SK-N-SH treated with all-trans-retinoic acid at 6 μM for 48 hours (cell line): Measurements from ENCODE around the gene RAB42.

Experiments
- ATAC-seq: fragments of 200-7000 bp; cut with Tn5 transposase; 3 replicates; pipeline ENCODE4 v1.9.1; 2020; ENCODE audit warnings: mild to moderate bottlenecking, moderate library complexity
- ARNTL ChIP-seq: fragments of 450-650 bp; formaldehyde crosslinking; IDR thresholded peaks from 2 replicates; pipeline ENCODE4 v1.5.0; 2020; ENCODE audit warnings: low read depth, mild to moderate bottlenecking, moderate library complexity, borderline replicate concordance
- BACH2 ChIP-seq: fragments of 250-450 bp; sonication (Bioruptor Pico); IDR thresholded peaks from 2 replicates; pipeline ENCODE4 v1.9.0; 2021; ENCODE audit warnings: mild to moderate bottlenecking, borderline replicate concordance
- CSDC2 ChIP-seq: fragments of 250-450 bp; sonication (Bioruptor Pico); IDR thresholded peaks from 2 replicates; pipeline ENCODE4 v1.5.0; 2020; ENCODE audit warnings: mild to moderate bottlenecking, moderate library complexity
- PPARA ChIP-seq: fragments of 250-450 bp; sonication (Bioruptor Pico); IDR thresholded peaks from 2 replicates; pipeline ENCODE4 v1.5.0; 2020; ENCODE audit warnings: mild to moderate bottlenecking, borderline replicate concordance
- SNAI2 ChIP-seq: fragments of 250-450 bp; sonication (Bioruptor Pico); IDR thresholded peaks from 2 replicates; pipeline ENCODE4 v1.5.0; 2020; ENCODE audit warnings: mild to moderate bottlenecking, moderate library complexity
- TCF4 ChIP-seq: fragments of 250-450 bp; sonication (Bioruptor Pico); IDR thresholded peaks from 2 replicates; pipeline ENCODE4 v1.8.0; 2021; ENCODE audit warnings: mild to moderate bottlenecking, moderate library complexity, borderline replicate concordance
- TOX ChIP-seq: fragments of 250-450 bp; sonication (Bioruptor Pico); IDR thresholded peaks from 2 replicates; pipeline ENCODE4 v1.8.0; 2021; ENCODE audit warnings: mild to moderate bottlenecking, moderate library complexity, borderline replicate concordance
- ZFP30 ChIP-seq: fragments of 450-650 bp; formaldehyde crosslinking; IDR thresholded peaks from 2 replicates; pipeline ENCODE4 v1.5.0; 2022; ENCODE audit warnings: mild to moderate bottlenecking, moderate library complexity
- ZNF565 ChIP-seq: fragments of 450-650 bp; formaldehyde crosslinking; conservative IDR thresholded peaks from 2 replicates; pipeline ENCODE4 v1.5.0; 2020; ENCODE audit warnings: low read depth, mild to moderate bottlenecking, moderate library complexity
- ZNF8 ChIP-seq: fragments of 450-650 bp; formaldehyde crosslinking; IDR thresholded peaks from 2 replicates; pipeline ENCODE4 v1.5.0; 2020; ENCODE audit warnings: mild to moderate bottlenecking, moderate library complexity
- TF ChIP-seq, protein P1 (sequence below): fragments of 250-450 bp; sonication (Bioruptor Pico); IDR thresholded peaks from 2 replicates; pipeline ENCODE4 v1.5.0; 2020; ENCODE audit warnings: mild to moderate bottlenecking, moderate library complexity
- TF ChIP-seq, protein P2 (sequence below): fragments of 250-450 bp; sonication (Bioruptor Pico); IDR thresholded peaks from 2 replicates; pipeline ENCODE4 v1.8.0; 2020; ENCODE audit warnings: mild to moderate bottlenecking, moderate library complexity, borderline replicate concordance
- TF ChIP-seq, protein P3 (sequence below): fragments of 250-450 bp; sonication (Bioruptor Pico); IDR thresholded peaks from 2 replicates; pipeline ENCODE4 v1.5.1; 2021; ENCODE audit warnings: mild to moderate bottlenecking, moderate library complexity
- TF ChIP-seq, protein P4 (sequence below): fragments of 250-450 bp; sonication (Bioruptor Pico); IDR thresholded peaks from 2 replicates; pipeline ENCODE4 v1.5.1; 2020; ENCODE audit warnings: low read depth, mild to moderate bottlenecking, moderate library complexity

The RAB42 gene

DNA sequence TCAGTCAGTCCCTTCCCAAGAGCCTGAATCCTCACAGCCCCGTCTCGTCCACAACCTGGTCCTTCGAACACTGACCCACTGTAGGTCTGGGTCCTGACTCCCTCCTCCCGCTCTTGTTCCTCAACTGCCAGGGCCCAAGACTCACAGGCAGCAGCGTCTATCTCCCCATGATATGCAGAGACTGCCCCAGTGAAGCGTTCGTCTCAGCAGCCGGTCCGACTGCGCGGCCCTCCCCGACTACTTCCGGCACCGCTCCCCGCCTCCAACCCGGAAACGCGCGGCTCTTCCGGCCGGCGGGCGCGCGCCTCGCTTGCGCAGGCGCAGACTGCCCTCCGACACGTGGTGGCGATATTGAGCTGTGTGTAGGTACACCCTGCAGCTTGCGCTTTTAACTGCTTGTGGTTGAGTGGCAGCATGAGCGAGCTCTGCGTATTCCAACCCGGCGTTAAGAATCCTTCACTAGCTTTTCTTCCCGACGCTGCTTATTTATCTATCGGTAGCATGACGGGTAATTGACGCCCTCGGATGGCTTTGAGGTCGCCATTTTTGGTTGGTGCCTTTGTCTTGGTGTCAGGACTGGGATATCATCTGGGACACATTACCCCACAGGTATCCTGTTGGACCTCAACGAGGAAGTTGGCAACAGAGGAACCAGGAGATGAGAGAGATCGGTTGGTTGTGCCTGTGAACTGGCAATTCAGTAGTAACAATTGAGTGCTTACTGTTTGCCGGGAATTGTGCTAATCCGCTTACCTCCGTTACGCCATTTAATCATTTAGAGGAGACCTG, 51.0 kb downstream of the RAB42 start, which contains the start of gene TAF12:
Gene TAF12 (minus strand): TSS at position 221 of the 789 bp plus-strand sequence. CDS start 20,986 bp downstream, outside the sequence.
- peak; percentile 94 for ATAC-seq
- no peak for TF ChIP-seq ZNF8 (CRISPR knock-in tag)
- TF ChIP-seq, protein P1, sequence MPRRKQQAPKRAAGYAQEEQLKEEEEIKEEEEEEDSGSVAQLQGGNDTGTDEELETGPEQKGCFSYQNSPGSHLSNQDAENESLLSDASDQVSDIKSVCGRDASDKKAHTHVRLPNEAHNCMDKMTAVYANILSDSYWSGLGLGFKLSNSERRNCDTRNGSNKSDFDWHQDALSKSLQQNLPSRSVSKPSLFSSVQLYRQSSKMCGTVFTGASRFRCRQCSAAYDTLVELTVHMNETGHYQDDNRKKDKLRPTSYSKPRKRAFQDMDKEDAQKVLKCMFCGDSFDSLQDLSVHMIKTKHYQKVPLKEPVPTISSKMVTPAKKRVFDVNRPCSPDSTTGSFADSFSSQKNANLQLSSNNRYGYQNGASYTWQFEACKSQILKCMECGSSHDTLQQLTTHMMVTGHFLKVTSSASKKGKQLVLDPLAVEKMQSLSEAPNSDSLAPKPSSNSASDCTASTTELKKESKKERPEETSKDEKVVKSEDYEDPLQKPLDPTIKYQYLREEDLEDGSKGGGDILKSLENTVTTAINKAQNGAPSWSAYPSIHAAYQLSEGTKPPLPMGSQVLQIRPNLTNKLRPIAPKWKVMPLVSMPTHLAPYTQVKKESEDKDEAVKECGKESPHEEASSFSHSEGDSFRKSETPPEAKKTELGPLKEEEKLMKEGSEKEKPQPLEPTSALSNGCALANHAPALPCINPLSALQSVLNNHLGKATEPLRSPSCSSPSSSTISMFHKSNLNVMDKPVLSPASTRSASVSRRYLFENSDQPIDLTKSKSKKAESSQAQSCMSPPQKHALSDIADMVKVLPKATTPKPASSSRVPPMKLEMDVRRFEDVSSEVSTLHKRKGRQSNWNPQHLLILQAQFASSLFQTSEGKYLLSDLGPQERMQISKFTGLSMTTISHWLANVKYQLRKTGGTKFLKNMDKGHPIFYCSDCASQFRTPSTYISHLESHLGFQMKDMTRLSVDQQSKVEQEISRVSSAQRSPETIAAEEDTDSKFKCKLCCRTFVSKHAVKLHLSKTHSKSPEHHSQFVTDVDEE (CRISPR knock-in tag): 0 out of 2 replicates have a peak, but pooled peaks have one; percentile 20

DNA sequence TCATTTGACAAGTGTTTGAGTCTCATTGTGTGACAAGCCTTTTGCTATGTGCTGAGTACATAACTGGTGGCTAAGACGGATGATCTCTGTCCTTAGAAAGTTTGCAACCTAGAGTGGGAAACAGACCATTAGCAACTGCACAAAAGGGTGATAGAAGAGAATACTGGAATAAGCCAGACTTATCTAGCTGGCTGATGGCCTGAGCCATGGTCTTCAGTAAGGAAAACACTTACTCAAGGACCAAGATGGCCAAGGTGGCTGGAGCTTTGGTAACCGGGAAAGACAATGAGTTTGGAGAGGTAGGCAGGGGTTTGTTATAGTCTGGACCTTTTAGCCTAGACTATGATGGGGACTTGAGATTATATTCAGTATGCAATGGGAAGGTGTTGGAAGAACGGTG, 52.4 kb downstream of the RAB42 start:
- no peak for ATAC-seq
- TF ChIP-seq SNAI2 (CRISPR knock-in tag): no peak
- no peak for TF ChIP-seq ZNF565 (CRISPR knock-in tag)
- no peak for TF ChIP-seq PPARA (CRISPR knock-in tag)
- TF ChIP-seq, protein P2, sequence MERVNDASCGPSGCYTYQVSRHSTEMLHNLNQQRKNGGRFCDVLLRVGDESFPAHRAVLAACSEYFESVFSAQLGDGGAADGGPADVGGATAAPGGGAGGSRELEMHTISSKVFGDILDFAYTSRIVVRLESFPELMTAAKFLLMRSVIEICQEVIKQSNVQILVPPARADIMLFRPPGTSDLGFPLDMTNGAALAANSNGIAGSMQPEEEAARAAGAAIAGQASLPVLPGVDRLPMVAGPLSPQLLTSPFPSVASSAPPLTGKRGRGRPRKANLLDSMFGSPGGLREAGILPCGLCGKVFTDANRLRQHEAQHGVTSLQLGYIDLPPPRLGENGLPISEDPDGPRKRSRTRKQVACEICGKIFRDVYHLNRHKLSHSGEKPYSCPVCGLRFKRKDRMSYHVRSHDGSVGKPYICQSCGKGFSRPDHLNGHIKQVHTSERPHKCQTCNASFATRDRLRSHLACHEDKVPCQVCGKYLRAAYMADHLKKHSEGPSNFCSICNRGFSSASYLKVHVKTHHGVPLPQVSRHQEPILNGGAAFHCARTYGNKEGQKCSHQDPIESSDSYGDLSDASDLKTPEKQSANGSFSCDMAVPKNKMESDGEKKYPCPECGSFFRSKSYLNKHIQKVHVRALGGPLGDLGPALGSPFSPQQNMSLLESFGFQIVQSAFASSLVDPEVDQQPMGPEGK (CRISPR knock-in tag): no peak
- TF ChIP-seq TCF4: no peak
- TF ChIP-seq TOX (CRISPR knock-in tag): no peak
- TF ChIP-seq, protein P3, sequence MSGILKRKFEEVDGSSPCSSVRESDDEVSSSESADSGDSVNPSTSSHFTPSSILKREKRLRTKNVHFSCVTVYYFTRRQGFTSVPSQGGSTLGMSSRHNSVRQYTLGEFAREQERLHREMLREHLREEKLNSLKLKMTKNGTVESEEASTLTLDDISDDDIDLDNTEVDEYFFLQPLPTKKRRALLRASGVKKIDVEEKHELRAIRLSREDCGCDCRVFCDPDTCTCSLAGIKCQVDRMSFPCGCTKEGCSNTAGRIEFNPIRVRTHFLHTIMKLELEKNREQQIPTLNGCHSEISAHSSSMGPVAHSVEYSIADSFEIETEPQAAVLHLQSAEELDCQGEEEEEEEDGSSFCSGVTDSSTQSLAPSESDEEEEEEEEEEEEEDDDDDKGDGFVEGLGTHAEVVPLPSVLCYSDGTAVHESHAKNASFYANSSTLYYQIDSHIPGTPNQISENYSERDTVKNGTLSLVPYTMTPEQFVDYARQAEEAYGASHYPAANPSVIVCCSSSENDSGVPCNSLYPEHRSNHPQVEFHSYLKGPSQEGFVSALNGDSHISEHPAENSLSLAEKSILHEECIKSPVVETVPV (CRISPR knock-in tag): no peak
- TF ChIP-seq, protein P4, sequence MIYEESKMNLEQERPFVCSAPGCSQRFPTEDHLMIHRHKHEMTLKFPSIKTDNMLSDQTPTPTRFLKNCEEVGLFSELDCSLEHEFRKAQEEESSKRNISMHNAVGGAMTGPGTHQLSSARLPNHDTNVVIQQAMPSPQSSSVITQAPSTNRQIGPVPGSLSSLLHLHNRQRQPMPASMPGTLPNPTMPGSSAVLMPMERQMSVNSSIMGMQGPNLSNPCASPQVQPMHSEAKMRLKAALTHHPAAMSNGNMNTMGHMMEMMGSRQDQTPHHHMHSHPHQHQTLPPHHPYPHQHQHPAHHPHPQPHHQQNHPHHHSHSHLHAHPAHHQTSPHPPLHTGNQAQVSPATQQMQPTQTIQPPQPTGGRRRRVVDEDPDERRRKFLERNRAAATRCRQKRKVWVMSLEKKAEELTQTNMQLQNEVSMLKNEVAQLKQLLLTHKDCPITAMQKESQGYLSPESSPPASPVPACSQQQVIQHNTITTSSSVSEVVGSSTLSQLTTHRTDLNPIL (CRISPR knock-in tag): no peak
- TF ChIP-seq, protein P1 (CRISPR knock-in tag): no peak
- no peak for TF ChIP-seq ARNTL (CRISPR knock-in tag)
- TF ChIP-seq CSDC2: no peak
- TF ChIP-seq ZFP30 (CRISPR knock-in tag): no peak
- TF ChIP-seq BACH2 (CRISPR knock-in tag): no peak
- TF ChIP-seq, all 23 proteins: peak for 0
